IPS-NIHi7 (cell line): ENCODE results near the gene C5orf22.
"Not testable (repeated sequence)": the region's sequence is repeated elsewhere in the genome, so short reads cannot be mapped to it uniquely, and the experiment has no call there.

Experiments
- DNase-seq: peaks from one replicate; pipeline ENCODE4 v3.0.0; 2012; ENCODE audit warnings: mixed read lengths; ENCODE audit errors: extremely low spot score

The C5orf22 gene

GRCh38 chr5:31553863-31554262 is 21.8 kb downstream of the C5orf22 start:
- DNase-seq = no peak

- DNase-seq = no peak
Observed at GRCh38 chr5:31554552-31554951, 22.5 kb downstream of the C5orf22 start.

GRCh38 chr5:31556461-31556860 is 24.4 kb downstream of the C5orf22 start:
- DNase-seq = no peak

GRCh38 chr5:31559942-31560341 is 27.8 kb downstream of the C5orf22 start:
- no peak for DNase-seq

- no peak for DNase-seq
Observed at GRCh38 chr5:31561946-31562345, 29.8 kb downstream of the C5orf22 start.

- DNase-seq = no peak
Observed at GRCh38 chr5:31563216-31563615, 31.1 kb downstream of the C5orf22 start.

GRCh38 chr5:31566362-31566761 is 34.3 kb downstream of the C5orf22 start:
- not testable (repeated sequence) for DNase-seq

- no peak for DNase-seq
Observed at GRCh38 chr5:31568302-31568835, 36.3 kb downstream of the C5orf22 start.

GRCh38 chr5:31569068-31569467 is 37.0 kb downstream of the C5orf22 start:
- DNase-seq = no peak

GRCh38 chr5:31573494-31574142 is 41.5 kb downstream of the C5orf22 start:
- no peak for DNase-seq

- DNase-seq = no peak
Observed at GRCh38 chr5:31574772-31575171, 42.7 kb downstream of the C5orf22 start.

GRCh38 chr5:31577438-31577837 is 45.3 kb downstream of the C5orf22 start:
- no peak for DNase-seq

- DNase-seq = no peak
Observed at GRCh38 chr5:31579558-31579957, 47.5 kb downstream of the C5orf22 start.

- DNase-seq = no peak
Observed at GRCh38 chr5:31581498-31582099, 49.5 kb downstream of the C5orf22 start.

- DNase-seq = no peak
Observed at GRCh38 chr5:31583129-31583528, 51.0 kb downstream of the C5orf22 start.

GRCh38 chr5:31585166-31585894 is 53.2 kb downstream of the C5orf22 start:
- no peak for DNase-seq

GRCh38 chr5:31585895-31586270 is 53.8 kb downstream of the C5orf22 start:
- DNase-seq = no peak

- no peak for DNase-seq
Observed at GRCh38 chr5:31587546-31587945, 55.4 kb downstream of the C5orf22 start.

- no peak for DNase-seq
Observed at GRCh38 chr5:31593665-31594064, 61.6 kb downstream of the C5orf22 start.

GRCh38 chr5:31596354-31596753 is 64.3 kb downstream of the C5orf22 start:
- no peak for DNase-seq

- DNase-seq = no peak
Observed at GRCh38 chr5:31598640-31599611, 66.8 kb downstream of the C5orf22 start.

- not testable (repeated sequence) for DNase-seq
Observed at GRCh38 chr5:31602305-31602704, 70.2 kb downstream of the C5orf22 start.
